HG03139 (cell line): ENCODE data around the gene AHSP.
"Not testable (repeated sequence)": the region's sequence is repeated elsewhere in the genome, so short reads cannot be mapped to it uniquely, and the experiment has no call there.

Experiments used
- ATAC-seq: cut with Tn5 transposase; IDR thresholded peaks from one replicate; pipeline ENCODE4 v1.9.1; 2021; ENCODE audit not compliant: unreplicated experiment

Gene AHSP

DNA sequence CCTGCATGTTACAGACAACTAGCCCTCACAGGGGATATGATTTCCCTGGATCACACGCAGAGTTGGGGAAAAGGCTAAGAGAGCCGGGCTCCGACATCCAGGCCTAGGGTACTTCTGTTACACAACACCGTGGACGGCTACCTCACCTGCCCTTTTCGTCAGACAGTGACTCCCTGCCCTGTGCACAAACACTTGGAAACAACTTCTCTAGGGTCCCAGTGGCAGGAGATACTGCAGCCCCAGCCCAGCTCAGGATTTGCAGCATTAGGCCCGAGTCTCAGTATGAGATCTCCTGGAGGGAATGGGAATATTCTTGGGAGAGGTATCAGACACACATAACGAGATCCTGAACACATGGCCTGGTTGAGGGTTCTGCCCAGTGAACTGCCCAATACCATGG, 27.8 kb upstream of the AHSP start:
- ATAC-seq: no peak

DNA sequence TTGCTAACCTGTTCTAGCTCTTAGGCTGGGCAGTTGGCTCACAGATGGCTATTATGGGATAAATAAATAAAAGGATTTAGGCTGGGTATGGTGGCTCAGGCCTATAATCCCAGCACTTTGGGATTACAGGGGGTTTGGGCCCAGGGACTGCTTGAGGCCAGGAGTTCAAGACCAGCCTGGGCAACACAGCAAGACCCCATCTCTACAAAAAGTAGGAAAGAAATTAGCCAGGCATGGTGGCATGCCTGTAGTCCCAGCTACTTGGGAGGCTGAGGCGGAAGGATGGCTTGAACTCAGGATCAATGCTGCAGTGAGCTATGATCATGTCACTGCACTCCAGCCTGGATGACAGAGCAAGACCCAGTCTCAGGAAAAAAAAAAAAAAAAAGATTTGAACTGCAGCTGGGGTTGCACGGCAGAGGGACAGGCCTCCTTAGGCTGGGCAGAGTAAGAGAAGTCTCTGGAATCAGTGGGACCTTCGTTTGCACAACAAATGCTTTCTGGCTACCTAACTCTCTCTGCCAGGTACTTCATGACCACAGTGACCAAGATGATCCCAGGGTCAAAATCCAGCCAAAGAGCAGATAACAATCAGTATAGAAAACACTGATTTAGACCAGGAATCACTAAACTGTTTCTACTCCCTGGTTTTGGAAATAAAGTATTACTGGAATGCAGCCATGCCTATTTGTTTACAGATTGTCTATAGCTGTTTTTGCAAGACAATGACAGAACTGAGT, 26.3 kb upstream of the AHSP start:
- no peak for ATAC-seq

DNA sequence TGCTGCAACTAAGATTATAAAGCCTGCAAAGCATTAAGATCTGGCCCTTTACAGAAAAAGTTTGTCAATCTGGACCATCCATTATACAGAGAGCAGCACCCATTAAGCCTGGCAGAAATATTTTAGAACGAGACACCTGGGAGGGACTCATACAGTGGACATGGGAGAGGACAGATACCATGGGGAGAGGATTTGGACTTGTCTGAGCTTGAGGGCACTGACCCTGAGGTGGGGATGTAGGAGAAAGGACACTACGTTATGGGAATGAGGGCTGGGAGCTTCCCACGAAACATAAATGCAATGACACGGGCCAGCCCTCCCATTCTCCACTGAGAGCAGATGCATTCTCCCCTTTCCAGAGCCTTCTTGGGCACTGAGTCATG, 25.7 kb upstream of the AHSP start:
- ATAC-seq: no peak

DNA sequence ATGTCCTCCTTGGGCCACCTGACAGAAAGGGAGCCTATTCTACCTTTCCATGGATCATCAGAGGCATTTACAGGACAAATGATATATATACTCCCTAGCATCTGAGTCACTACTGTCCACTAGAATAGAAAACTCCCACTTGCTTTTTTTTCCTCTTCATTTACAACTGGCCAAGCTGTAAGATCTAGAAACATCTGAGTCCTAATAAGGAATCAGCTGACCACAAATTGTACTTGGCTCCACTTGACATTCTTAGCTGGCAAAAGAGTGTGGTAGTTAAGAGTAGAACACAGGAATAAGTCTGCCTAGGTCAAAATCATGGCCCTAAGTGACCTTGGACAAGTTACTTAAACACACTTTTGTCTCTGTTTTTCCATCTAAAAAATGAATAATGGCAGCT, 24.7 kb upstream of the AHSP start:
- ATAC-seq: no peak

DNA sequence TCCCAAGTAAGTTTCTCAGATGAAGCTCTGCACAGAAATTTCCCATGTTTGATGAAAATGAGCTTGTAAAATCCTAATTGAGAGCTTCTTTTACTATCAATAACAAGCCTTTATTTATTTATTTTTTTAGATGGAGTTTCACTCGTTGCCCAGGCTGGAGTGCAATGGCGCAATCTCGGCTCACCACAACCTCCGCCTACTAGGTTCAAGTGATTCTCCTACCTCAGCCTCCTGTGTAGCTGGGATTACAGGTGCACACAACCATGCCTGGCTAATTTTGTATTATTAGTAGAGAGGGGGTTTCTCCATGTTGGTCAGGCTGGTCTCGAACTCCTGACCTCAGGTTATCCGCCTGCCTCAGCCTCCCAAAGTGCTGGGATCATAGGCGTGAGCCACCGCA, 24.1 kb upstream of the AHSP start:
- ATAC-seq: not testable (repeated sequence)

DNA sequence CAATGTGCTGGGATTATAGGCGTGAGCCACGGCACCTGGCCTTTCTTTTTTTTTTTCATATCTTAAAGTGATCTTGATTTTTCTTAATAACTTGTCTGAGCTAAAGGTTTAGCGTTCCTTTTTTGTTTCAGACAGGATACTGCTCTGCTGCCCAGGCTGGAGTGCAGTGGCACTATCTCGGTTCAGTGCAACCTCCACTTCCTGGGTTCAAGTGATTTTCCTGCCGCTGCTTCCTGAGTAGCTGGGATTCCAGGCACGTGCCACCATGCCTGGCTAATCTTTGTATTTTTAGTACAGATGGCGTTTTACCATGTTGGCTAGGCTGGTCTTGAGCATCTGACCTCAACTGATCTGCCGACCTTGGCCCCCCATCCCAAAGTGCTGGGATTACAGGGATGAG, 23.5 kb upstream of the AHSP start:
- no peak for ATAC-seq

DNA sequence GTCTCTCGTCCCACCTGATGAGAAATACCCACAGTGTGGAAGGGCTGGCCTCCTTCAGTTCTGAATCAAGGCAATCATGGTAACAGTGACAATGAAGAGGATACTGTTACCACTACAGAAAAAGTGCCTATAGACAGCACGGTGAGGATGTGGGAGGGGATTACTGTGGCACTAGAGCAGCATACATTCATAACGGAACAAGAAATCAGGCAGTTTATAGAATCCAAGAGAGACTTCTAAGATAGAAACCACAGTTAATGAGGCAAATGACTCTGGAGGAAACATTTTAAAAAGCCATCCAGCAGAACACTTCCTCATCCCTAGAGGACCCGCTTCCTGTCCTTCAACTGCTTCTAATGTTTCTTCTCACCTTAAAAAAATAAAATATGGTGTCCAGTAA, 22.2 kb upstream of the AHSP start:
- ATAC-seq: peak; percentile 40

DNA sequence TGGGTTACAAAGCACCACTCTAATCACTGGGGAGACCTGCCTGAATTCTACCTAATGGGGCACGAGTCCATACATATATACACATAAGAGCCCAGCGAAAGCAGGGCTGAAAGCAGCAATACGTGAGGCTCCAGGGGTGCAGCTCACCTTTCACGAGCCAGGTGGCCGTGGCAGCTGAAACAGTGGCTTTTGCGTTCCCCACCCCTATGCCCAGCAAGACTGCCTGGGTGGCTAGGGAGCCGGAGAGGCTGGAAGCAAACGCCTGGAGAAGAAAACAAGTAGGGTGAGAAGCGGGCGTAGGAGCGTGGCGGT, 20.1 kb upstream of the AHSP start:
- peak; percentile 5 for ATAC-seq

DNA sequence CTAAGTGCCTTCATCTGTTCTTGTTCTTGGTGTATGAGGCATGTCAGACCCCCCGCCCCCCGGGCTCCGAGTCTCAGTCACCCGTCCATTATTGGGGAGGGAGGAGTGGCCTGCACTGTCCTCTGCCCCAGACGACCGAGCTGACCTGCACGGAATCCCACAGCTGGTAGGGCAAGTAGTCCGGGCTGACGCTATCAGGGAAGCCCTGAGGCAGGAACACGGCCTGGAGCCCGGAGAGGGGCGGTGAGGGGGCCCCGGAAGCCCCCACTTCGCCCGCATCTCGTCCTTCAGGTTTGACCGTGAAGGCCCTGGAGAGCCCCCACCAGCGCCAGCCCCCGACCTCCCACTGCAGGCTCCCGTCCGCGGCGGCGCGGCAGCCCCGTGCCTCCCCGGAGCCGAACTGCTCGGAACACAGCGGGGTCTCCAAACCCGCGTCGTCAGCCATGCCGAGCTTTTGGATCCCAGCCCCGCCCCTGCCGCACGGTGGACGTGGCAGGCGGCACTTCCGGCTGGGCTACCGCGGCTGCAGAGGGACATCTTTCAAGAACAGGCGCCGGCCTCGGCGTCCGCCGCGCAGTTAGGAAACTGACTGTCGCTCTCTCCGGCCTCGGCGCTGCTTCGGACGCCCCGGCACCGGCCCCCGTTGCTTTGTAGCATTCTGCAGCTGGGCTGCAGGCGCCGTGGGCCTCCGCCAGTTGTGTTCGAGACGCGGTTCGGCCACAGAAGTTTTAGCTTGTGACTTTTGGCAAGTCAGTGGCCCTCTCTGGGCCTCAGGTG, 19.6 kb upstream of the AHSP start, which contains the start of gene RUSF1:
Gene RUSF1 (minus strand): TSS at position 463 of the 777 bp plus-strand sequence. CDS start 18 bp downstream, at position 445.
- peak; percentile 78 for ATAC-seq

DNA sequence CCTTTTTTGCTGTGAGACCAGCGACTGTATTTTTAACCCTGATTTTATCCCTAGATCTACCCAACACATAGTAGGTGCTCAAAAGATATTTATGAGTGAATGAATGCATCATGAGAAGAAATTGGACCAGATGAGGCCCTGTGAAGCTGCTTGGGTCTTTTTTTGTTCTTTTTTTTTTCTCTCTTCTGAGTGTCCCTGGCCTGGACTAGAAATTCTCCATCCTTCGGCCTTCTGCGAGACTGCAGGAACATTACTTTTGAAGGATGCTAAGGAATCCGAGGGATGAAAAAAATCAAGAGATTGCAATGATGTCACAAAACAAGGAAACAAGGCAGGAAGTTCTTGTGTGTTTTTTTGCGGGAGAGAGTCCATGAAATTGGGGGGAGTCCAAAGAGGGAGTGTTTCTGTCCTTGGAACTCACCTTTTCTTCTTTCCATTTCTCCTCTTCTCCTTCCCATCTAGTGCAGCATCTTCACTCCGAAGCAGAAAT, 18.9 kb upstream of the AHSP start:
- no peak for ATAC-seq

DNA sequence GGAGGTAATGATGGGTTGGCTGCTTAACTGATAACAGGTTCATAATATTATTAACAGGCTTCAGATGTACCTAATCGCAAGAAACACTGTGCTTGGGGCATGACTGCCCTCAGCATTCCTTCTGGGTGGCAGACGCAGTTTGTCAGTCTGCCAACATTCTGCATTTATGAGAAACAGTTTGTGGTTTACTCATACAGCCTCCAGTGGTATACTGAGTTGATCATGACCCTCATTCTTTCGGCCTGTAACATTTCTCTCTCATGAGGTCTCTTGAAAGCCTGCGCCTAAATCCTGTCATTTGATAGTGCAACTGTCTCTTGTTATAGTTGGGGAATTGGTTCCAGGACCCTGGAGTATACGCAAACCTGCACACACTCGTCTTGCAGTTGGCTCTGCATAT, 14.6 kb upstream of the AHSP start:
- ATAC-seq: no peak

DNA sequence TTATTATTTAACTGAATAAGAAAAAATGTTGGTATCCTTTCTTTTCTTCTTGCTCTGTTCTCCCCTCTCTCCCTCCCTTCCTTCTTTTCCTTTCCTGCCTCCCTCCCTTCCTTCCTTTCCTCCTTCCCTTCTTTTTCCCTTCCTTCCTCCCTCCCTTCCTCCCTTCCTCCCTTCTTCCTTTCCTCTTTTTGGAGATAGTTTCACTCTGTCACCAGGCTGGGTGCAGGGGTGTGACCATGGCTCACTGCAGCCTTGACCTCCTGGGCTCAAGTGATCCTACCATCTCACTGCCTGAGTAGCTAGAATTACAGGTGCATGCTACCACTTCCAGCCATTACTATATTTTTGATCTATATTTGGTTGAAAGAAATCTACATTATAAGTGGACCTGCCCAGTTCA, 13.8 kb upstream of the AHSP start:
- ATAC-seq: no peak

DNA sequence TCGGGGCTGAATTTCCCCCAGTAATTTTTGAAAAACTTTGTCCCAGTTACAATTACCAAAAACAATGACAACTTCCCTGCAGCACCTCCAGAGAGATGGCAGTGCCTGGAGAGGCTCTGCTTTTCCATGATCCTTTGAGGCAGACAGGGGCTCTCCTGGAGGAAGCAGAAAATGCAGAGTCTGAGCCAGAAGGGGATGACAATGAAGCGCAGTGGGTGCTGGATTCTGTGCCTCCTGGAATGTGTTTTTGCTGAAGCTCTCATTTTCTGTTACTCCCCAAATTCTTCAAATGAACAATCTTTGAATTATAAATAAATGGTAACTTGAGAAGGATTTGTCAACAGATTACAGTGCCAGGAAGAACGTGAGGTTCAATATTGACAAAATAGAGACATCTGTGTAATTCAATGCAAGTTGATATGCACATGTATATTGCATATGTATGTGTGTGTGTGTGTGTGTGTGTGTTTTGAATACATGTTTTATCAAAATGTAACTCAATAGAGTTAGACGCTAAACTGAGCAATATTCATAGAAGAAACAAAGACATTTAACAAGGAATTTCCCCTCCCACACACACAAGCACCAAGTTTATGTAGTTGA, 9.8 kb upstream of the AHSP start:
- no peak for ATAC-seq

DNA sequence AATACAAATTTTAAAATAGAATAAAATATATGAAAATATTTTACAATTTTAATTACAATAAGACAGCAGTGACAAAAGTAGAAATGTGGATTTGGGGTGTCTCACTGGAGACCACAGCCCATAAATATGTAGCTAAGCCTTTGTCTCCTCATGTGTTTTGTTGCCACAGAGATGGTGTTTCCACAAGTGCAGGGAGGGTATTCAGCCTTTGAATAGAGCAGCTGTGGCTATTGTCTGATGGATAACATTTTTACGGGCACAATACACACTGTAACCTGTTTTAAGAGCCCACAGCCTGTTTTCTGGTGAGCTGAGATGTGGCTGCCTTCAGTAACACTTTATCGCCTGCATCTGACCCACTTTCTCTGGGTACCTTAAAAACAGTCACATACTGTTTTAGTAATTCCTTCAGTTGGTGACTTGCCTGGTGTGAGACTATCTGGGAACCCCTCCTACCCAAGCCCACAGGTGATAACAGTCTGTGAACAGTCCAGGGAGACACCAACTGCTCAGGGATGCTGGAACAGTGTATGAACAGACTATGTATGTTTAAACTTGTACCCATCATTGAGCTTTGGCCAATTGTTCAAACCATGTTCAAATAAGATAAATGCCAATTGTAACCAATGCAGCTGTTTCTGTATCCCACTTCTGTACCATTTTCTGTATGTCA, 7.8 kb upstream of the AHSP start:
- no peak for ATAC-seq

DNA sequence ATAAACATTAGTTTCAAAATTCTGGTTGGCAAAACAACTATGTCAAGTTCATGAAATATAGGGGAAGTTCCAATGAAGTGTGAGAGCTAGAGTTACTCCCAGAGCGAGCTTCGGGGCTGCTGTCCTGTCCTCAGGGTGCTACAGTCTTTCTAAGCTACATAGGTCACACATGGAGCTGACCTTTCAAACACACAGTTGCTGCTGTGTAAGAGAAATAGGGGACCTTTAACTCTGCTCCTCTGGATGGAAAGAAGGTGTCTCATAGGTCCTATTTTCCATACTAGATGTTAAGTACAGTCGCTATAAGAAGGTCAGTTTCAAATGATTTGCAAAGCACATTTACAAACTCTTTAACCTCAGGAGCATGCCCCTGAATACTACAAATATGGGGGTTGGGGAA, 6.3 kb upstream of the AHSP start:
- no peak for ATAC-seq

DNA sequence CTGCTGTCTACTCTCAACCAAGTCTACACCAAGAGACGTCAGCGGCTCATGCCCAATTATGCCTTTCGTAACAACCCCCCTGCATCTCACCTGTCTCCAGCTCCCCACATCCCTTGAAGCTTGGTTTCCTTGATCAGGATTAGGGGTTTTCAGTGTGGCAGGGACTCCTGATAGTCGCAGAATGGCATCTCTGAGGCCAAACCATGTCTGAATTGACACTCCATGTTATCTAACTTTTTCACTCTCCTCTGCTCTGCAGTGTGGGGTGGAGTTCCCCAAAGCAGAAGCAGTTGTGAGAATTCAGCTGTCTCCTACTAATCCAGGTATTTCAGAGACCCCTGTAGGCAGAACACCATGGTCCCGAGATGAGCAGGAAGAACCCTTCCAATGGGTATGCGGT, 5.6 kb upstream of the AHSP start:
- ATAC-seq: no peak

DNA sequence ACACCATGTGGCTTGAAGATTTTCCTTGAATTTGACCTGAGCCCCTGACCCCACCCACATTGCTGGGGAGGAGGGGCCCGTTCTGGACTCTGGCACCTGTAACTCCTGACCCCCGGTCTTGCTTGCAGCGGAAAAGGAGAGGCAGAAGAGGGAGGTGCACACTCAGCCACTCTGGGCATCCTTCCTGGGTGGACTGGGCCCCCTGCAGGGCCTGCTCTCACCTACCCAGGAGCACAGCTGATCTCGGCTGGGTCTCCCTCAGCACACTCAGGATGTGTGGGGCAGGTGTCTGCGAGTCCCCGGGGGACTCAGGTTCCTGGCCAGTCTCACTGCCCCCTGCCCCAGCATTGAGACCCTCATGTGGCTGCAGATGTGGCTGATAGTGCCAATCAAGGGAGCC, 3.9 kb upstream of the AHSP start:
- not testable (repeated sequence) for ATAC-seq

DNA sequence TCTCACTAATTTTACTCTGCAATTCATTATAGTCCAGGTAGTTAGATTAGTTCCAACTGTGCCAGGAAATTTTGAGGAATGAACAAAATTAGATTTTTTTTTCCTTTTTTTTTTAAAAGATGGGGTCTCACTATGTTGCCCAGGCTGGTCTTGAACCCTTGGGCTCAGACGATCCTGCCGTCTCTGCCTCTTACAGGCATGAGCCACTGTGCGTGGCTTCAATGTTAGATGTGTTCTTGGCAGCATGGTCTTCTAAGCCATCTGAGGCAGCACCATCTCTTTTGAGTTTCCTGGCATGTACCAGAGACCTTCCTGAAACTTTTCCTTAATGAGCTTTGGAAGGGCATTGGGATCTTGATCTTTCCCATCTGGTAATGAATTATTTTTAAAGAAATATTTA, 2.6 kb upstream of the AHSP start:
- ATAC-seq: no peak

DNA sequence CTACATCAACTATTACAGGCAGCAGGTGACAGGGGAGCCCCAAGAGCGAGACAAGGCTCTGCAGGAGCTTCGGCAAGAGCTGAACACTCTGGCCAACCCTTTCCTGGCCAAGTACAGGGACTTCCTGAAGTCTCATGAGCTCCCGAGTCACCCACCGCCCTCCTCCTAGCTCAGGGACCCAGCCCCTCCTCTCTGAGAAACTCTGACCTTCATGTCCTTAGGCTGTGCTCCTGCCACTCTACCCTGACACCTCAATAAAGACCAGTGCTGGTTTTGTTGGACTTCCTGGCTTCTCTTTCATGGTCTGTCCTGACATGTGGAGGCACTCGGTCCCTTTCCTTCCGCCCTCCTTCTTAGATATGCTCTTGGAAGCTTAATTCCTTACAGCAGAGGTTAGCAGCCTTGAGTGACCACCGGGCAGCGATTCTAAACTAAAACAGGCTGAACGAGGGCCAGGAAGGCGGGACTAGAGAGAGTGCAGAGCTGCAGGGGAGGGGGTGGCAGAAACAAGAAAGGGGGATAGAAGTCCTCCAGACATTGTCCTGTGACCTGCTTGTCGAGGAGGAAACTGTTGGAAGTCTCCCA, 915 bp downstream of the AHSP start:
- ATAC-seq: no peak

DNA sequence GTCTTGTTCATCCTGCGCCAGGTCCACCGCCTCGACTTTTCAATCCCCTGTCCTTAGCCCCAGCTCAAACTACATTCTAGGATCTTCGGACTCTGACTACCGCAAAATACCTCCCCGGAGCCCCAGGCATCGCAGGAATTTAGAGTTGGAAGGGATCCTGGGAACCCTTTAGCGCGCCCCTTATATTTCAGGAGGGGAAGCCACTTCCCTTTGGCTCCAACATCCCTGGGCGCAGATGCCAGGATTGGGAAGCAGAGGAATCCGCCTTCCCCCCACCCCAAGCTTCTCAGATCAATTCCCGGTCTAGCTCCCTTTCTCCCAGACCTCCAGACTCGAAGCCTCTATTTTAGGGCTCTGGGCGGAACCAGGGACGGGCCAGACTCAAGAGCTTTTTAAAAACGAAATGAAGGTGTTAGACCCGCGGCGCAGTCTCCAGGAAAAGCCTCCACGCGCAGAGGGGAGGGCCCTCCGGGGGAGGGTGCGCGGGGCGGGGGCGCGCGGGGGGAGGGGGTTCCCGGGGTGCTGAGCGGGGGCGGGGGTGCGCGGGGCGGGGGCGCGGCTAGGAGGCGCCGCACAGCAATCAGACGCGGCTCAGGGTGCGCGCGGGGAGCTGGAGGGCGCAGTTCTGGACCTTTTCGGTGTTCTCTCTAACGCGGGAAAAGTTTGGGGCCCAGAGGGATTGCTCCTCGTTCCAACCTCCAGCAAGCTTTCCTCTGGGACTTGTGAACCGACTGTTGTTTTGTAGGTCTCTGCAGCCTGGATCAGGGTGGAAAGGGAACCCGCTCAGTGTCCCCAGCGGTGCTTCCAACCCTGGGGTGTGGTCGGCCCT, 1.6 kb downstream of the AHSP start:
- ATAC-seq: no peak
